GM21367 (cell line): ENCODE data around the gene ADGRL4.
"Not testable (repeated sequence)": the region's sequence is repeated elsewhere in the genome, so short reads cannot be mapped to it uniquely, and the experiment has no call there.

Experiments used
- ATAC-seq: cut with Tn5 transposase; IDR thresholded peaks from one replicate; pipeline ENCODE4 v1.9.1; 2021; ENCODE audit not compliant: unreplicated experiment

Gene ADGRL4

DNA sequence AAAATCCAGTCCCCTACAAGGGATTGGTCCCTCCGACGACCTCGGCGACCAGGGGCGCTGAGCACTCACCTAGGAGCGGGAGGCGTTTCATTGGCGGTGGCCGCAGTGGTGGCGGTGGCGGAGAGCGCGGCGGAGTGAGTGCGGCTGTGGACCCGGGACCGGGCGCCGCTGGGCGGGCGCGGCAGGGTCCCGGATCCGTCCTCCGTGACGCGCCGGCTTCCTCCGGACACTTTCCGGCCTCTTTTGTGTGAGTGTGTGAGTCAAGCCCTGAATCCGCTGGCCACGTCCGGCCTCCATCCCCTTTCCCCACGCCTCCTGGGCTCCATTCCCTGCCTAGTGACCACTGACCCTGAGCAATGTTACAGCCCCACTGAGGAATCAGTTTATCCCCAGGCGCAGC, at the start of gene ADGRL4:
Gene ADGRL4, minus strand, starts transcription at position 167 of the 400 bp plus-strand sequence. Its CDS starts 76 bp downstream, at position 91.
- ATAC-seq: no peak

- ATAC-seq: no peak
These were observed 49.3 kb upstream of the ADGRL4 start for GRCh38 chr1:79055856-79056255.

DNA sequence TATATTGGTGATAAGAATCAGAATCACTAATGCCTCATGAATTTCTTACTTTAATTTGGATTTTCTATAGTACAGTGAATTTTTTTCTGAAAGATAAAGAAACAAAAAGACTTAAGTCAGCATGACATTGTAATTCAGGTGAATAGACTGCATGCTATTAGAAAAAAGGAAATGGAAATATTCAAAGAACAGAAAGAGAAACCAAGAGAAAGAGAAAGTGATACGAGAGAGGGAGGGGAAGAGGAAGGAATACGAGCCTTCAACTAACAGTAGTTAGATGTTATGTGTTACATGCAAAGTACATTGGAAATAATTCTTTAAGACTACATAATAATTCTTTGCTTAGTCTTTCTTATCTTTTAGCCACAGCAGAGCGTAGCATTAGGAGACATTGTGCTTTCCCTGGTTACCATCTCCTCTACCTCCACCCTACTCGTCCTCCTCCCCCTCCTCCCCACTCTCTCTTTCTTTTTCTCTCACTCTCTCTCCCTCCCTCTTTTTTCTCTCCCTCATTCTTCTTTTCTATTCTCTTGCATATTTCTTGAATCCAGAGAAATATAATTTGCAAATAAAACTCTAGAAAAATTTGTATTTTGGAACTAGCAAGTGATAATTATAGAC, 46.4 kb upstream of the ADGRL4 start:
- peak; percentile 99 for ATAC-seq

GRCh38 chr1:79044974-79045650, 38.6 kb upstream of the ADGRL4 start:
- no peak for ATAC-seq

GRCh38 chr1:79043506-79043905, 37.0 kb upstream of the ADGRL4 start:
- ATAC-seq: no peak

DNA sequence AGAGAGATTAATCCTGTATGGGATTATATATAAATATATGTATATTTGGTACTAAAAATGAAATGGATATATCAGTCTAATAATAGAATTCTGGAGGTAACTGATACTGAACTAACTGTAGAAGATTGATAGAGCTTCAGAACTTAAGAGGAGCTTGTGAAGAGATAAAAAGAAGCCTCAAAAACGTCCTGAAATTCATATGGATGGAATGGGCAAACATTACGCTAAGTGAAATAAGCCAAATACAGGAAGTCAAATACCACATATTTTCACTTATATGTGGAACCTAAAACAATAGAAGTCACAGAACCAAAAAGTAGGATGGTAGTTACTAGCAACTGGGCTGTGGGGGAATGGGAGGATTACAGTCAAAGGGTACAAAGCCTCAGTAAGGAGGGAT, 36.0 kb upstream of the ADGRL4 start:
- no peak for ATAC-seq

DNA sequence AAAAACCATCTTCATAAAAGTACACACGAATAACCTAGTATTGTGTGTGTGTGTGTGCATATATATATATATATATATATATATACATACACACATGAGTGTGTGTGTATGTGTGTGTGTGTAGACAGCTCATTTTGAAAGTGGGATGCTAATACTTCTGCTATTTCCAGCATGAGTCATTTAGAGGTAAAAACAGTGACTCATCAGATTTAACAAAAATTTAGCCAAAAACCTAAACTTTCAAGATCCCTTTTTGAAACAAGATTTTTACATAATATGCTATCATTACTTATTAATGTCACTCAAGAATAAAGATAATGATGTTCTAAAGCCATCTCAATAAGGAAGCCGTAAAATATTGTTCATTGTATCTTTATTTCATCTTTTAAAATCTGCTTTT, 35.6 kb upstream of the ADGRL4 start:
- ATAC-seq: peak; percentile 56

DNA sequence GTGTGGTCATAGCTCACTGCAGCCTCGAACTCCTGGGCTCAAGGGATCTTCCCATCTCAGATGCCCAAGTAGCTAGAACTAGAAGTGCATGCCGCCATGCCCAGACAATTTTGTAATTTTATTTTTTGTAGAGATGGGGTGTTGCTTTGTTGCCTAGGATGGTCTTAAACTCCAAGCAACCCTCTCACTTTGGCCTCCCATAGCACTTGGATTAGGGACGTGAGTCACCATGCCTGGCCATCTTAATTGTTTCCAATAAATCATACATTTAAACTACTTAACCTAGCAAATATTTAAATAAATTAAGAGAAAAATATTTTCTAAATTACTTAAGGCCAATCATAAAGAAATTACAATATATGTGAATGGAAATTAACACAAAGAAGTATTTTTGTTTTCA, 35.1 kb upstream of the ADGRL4 start:
- no peak for ATAC-seq

GRCh38 chr1:79040424-79041082, 34.0 kb upstream of the ADGRL4 start:
- peak; percentile 77 for ATAC-seq

- ATAC-seq: no peak
These were observed 30.6 kb upstream of the ADGRL4 start for GRCh38 chr1:79037085-79037484.

GRCh38 chr1:79012500-79012899, 6.0 kb upstream of the ADGRL4 start:
- ATAC-seq: no peak

- ATAC-seq: no peak
These were observed 4.1 kb upstream of the ADGRL4 start for GRCh38 chr1:79010589-79010988.

DNA sequence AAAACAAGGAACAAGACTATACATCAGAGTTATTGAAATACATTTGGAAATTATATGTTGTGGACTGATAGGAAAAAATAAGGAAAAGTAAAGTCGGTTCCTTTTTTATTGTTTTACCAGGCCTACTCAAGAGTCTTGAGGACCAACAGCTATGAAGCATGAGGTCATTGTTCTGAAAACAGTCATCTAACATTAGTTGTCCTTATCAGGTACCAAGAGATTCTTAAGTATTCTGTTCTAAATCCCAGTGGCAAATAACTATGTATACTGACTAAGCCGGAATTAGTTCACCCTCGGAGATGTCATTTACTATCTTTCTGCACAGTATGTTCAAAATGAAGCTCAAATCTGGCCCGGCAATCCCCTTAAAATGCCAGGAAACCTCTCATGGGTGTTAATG, 585 bp downstream of the ADGRL4 start:
- ATAC-seq: no peak

- no peak for ATAC-seq
These were observed 1.6 kb downstream of the ADGRL4 start for GRCh38 chr1:79004916-79005315.

- no peak for ATAC-seq
These were observed 9.7 kb downstream of the ADGRL4 start for GRCh38 chr1:78996791-78997190.

- no peak for ATAC-seq
These were observed 19.5 kb downstream of the ADGRL4 start for GRCh38 chr1:78987042-78987441.

DNA sequence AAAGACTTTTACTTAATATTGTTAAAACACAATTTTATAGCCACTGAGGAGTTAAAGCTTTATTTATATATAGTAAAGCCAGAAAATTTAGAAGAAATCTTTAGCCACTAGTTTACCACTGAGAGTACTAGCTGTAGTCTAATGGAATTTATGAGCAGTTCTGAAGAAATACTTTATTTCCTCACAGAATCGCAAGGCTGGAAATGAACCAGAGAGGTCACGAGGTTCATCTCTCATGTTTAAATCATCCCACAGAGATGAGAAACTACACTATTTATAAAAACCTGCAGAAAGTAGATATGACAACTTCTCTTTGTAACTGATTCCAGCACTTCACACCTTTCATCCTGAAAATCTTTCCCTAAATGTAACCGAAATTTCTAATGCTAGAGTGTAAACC, 26.0 kb downstream of the ADGRL4 start:
- no peak for ATAC-seq

DNA sequence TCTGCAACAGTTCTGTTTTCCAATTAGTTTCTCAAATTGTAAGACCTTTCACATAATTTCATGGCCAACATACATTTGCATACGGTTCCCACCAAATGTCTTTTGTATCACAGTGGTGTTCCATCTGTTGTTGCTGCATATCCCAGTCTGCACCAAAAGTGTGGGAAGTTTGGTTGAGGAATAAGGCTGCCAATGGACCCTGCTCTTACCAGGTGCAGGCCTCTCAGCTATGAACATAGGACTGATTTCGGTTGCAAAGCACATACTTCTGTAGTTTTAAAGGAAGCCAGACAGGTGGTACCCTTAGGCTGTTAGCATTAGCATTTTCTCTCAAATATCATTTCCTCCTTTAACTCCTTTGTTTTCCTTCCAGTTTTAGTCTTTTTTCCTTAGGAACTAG, 33.8 kb downstream of the ADGRL4 start:
- no peak for ATAC-seq

GRCh38 chr1:78967091-78967490, 39.4 kb downstream of the ADGRL4 start:
- ATAC-seq: not testable (repeated sequence)

DNA sequence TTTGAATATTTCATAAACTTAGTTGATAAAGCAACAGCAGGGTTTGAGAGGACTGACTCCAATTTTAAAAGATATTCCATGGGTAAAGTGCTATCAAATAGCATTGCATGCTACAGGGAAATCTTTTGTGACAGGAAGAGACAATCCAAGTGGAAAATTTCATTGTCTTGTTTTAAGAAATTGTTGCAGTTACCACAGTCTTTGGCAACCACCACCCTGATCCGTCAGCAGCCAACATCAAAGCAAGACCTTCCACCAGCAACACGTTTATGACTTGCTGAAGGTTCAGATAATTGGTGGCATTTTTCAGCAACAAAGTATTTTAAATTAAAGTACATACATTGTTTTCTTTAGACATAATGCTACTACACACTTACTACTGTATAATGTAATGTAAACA, 47.8 kb downstream of the ADGRL4 start:
- no peak for ATAC-seq

DNA sequence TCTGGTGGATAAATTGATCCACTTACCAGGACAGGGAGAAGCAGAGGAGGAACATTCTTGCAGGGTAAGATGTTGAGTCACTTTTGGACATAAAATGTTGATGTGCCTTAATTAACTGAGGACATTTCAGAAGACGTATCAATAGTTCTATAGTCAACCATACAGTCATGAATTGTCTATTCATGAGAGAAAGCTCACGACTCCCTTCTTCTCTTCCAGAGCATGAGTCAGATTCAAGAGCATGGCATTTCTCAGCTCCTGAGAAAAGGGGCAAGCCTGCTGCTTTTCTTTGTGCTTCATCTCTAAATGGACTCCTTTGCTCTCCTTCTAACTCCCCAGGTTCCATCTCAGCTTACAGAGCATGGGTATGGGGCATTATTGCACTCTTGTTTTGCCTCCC, 55.7 kb downstream of the ADGRL4 start:
- no peak for ATAC-seq

- no peak for ATAC-seq
These were observed 57.3 kb downstream of the ADGRL4 start for GRCh38 chr1:78949227-78949626.
